ENCODE results near the gene LDLRAP1.

The LDLRAP1 gene

GRCh38 chr1:25556791-25557476 lies 13.5 kb downstream of the LDLRAP1 start:
- no peak overlapping the region for H3K4me3 ChIP-seq (ENCODE audit: low read depth, low read length)
- no peak for TF ChIP-seq CTCF (IDR thresholded peaks at IDR 0.05; ENCODE audit: borderline replicate concordance, insufficient read depth, low read depth, low read length)

- TF ChIP-seq CTCF (IDR thresholded peaks at IDR 0.05; ENCODE audit: borderline replicate concordance, insufficient read depth, low read depth, low read length), result no peak
- no peak overlapping the region for H3K4me3 ChIP-seq (ENCODE audit: low read depth, low read length)
Measured at GRCh38 chr1:25557543-25557942, 14.1 kb downstream of the LDLRAP1 start.

- H3K4me3 ChIP-seq (ENCODE audit: low read depth, low read length), result no peak overlapping the region
- no peak for TF ChIP-seq CTCF (IDR thresholded peaks at IDR 0.05; ENCODE audit: borderline replicate concordance, insufficient read depth, low read depth, low read length)
Measured at GRCh38 chr1:25559031-25559430, 15.6 kb downstream of the LDLRAP1 start.

GRCh38 chr1:25560001-25560400 lies 16.6 kb downstream of the LDLRAP1 start:
- no peak for TF ChIP-seq CTCF (IDR thresholded peaks at IDR 0.05; ENCODE audit: borderline replicate concordance, insufficient read depth, low read depth, low read length)
- no peak overlapping the region for H3K4me3 ChIP-seq (ENCODE audit: low read depth, low read length)

- no peak for TF ChIP-seq CTCF (IDR thresholded peaks at IDR 0.05; ENCODE audit: borderline replicate concordance, insufficient read depth, low read depth, low read length)
- no peak overlapping the region for H3K4me3 ChIP-seq (ENCODE audit: low read depth, low read length)
Measured at GRCh38 chr1:25560788-25561187, 17.4 kb downstream of the LDLRAP1 start.

- no peak for TF ChIP-seq CTCF (IDR thresholded peaks at IDR 0.05; ENCODE audit: borderline replicate concordance, insufficient read depth, low read depth, low read length)
- no peak overlapping the region for H3K4me3 ChIP-seq (ENCODE audit: low read depth, low read length)
Measured at GRCh38 chr1:25561421-25562100, 18.2 kb downstream of the LDLRAP1 start.

Measured in GM12875 (cell line).